ENCODE measurements around the gene GMPS.

GMPS gene

GRCh38 chr3:155912579-155913190, 42.2 kb downstream of the GMPS start:
- Histone ChIP-seq H3K4me3 (ENCODE audit: severe bottlenecking) (no peak overlapping the region), H3K4me1 (ENCODE audit: insufficient read depth, poor library complexity, severe bottlenecking) (no peaks in the 10 kb centered on the region), H3K9me3 (ENCODE audit: severe bottlenecking) (no peaks in the 10 kb centered on the region), H3K27me3 (ENCODE audit: insufficient read depth, poor library complexity, severe bottlenecking) (no peaks in the 10 kb centered on the region), H3K27ac (ENCODE audit: poor library complexity, severe bottlenecking) (no peak overlapping the region), H3K36me3 (ENCODE audit: low read depth) (peaks cover 74% of the 10 kb centered on the region)
- no peak for TF ChIP-seq CTCF (IDR thresholded peaks at IDR 0.05; ENCODE audit: poor library complexity, severe bottlenecking)
- DNase-seq (ENCODE audit: low spot score): no peak
- no peak for ATAC-seq (ENCODE audit: low read depth)

GRCh38 chr3:155917781-155918180, 47.3 kb downstream of the GMPS start:
- Histone ChIP-seq H3K36me3 (ENCODE audit: low read depth) (peaks cover 78% of the 10 kb centered on the region), H3K4me1 (ENCODE audit: insufficient read depth, poor library complexity, severe bottlenecking) (peaks cover 19% of the 10 kb centered on the region)

GRCh38 chr3:155919728-155920127, 49.3 kb downstream of the GMPS start:
- Histone ChIP-seq H3K4me1 (ENCODE audit: insufficient read depth, poor library complexity, severe bottlenecking) (peaks cover 19% of the 10 kb centered on the region), H3K9me3 (ENCODE audit: severe bottlenecking) (no peaks in the 10 kb centered on the region), H3K4me3 (ENCODE audit: severe bottlenecking) (no peak overlapping the region), H3K27ac (ENCODE audit: poor library complexity, severe bottlenecking) (peak overlapping the region; percentile 30), H3K27me3 (ENCODE audit: insufficient read depth, poor library complexity, severe bottlenecking) (no peaks in the 10 kb centered on the region), H3K36me3 (ENCODE audit: low read depth) (peaks cover 89% of the 10 kb centered on the region)
- TF ChIP-seq CTCF (IDR thresholded peaks at IDR 0.05; ENCODE audit: poor library complexity, severe bottlenecking): no peak
- peak; percentile 73 for ATAC-seq (ENCODE audit: low read depth)
- DNase-seq (ENCODE audit: low spot score): no peak

More at GRCh38 chr3:155917781-155918180, 47.3 kb downstream of the GMPS start:
- no peak for TF ChIP-seq CTCF (IDR thresholded peaks at IDR 0.05; ENCODE audit: poor library complexity, severe bottlenecking)
- Histone ChIP-seq H3K27ac (ENCODE audit: poor library complexity, severe bottlenecking) (no peak overlapping the region), H3K9me3 (ENCODE audit: severe bottlenecking) (no peaks in the 10 kb centered on the region), H3K4me3 (ENCODE audit: severe bottlenecking) (no peak overlapping the region), H3K27me3 (ENCODE audit: insufficient read depth, poor library complexity, severe bottlenecking) (no peaks in the 10 kb centered on the region)
- ATAC-seq (ENCODE audit: low read depth) (no peak), DNase-seq (ENCODE audit: low spot score) (no peak)

- ATAC-seq (ENCODE audit: low read depth): no peak
- H3K36me3 ChIP-seq (ENCODE audit: low read depth): peaks cover 92% of the 10 kb centered on the region
- no peaks in the 10 kb centered on the region for H3K27me3 ChIP-seq (ENCODE audit: insufficient read depth, poor library complexity, severe bottlenecking)
- H3K4me3 ChIP-seq (ENCODE audit: severe bottlenecking): no peak overlapping the region
- no peak overlapping the region for H3K27ac ChIP-seq (ENCODE audit: poor library complexity, severe bottlenecking)
- H3K9me3 ChIP-seq (ENCODE audit: severe bottlenecking): no peaks in the 10 kb centered on the region
- TF ChIP-seq CTCF (IDR thresholded peaks at IDR 0.05; ENCODE audit: poor library complexity, severe bottlenecking): no peak
- peaks cover 19% of the 10 kb centered on the region for H3K4me1 ChIP-seq (ENCODE audit: insufficient read depth, poor library complexity, severe bottlenecking)
- DNase-seq (ENCODE audit: low spot score): no peak
Measured at GRCh38 chr3:155921486-155921885, 51.0 kb downstream of the GMPS start.

- DNase-seq (ENCODE audit: low spot score) (no peak), ATAC-seq (ENCODE audit: low read depth) (no peak)
- H3K27ac ChIP-seq (ENCODE audit: poor library complexity, severe bottlenecking): no peak overlapping the region
- no peak for TF ChIP-seq CTCF (IDR thresholded peaks at IDR 0.05; ENCODE audit: poor library complexity, severe bottlenecking)
- no peaks in the 10 kb centered on the region for H3K27me3 ChIP-seq (ENCODE audit: insufficient read depth, poor library complexity, severe bottlenecking)
- H3K4me3 ChIP-seq (ENCODE audit: severe bottlenecking): no peak overlapping the region
- H3K9me3 ChIP-seq (ENCODE audit: severe bottlenecking): no peaks in the 10 kb centered on the region
- H3K4me1 ChIP-seq (ENCODE audit: insufficient read depth, poor library complexity, severe bottlenecking): no peaks in the 10 kb centered on the region
- H3K36me3 ChIP-seq (ENCODE audit: low read depth): peaks cover 87% of the 10 kb centered on the region
Measured at GRCh38 chr3:155934230-155934629, 63.8 kb downstream of the GMPS start.
